HL-60 (cell line): Measurements from ENCODE around the gene RBBP8NL.
"Not testable (repeated sequence)": the region's sequence is repeated elsewhere in the genome, so short reads cannot be mapped to it uniquely, and the experiment has no call there.

Experiments
- DNase-seq, 2 experiments: peaks; one replicate each; pipeline ENCODE4 v3.0.0-alpha.2; 2010 to 2020; ENCODE audit warnings: low read depth in 1 of 2, low spot score in 1 of 2
- H3K27ac ChIP-seq: fragments of 250-450 bp; sonication (Bioruptor Pico); replicated peaks from 2 replicates; pipeline ENCODE4 v1.5.1; 2020; ENCODE audit warnings: mild to moderate bottlenecking, moderate library complexity
- H3K27me3 ChIP-seq: fragments of 250-450 bp; sonication (Bioruptor Pico); 2 replicates; pipeline ENCODE4 v1.5.1; 2021; ENCODE audit warnings: mild to moderate bottlenecking, moderate library complexity; ENCODE audit not compliant: insufficient read depth, poor library complexity, severe bottlenecking
- H3K4me3 ChIP-seq: replicated peaks from 2 replicates; pipeline ENCODE4 v1.5.1; 2011; ENCODE audit warnings: mild to moderate bottlenecking, control low read depth, low read length; ENCODE audit not compliant: insufficient read depth
- GABPA ChIP-seq: IDR thresholded peaks from 2 replicates; pipeline ENCODE4 v1.6.1; 2012; ENCODE audit warnings: low read depth
- POLR2AphosphoS5 ChIP-seq: IDR thresholded peaks from 2 replicates; pipeline ENCODE4 v1.6.1; 2012; ENCODE audit warnings: low read depth
- SPI1 ChIP-seq: IDR thresholded peaks from 2 replicates; pipeline ENCODE4 v1.6.1; 2012; ENCODE audit warnings: low read depth, mild to moderate bottlenecking, borderline replicate concordance
- TF ChIP-seq, protein P1 (sequence below): IDR thresholded peaks from 2 replicates; pipeline ENCODE4 v1.6.1; 2012; ENCODE audit warnings: low read depth; ENCODE audit not compliant: insufficient replicate concordance
- TF ChIP-seq, protein P2 (sequence below): IDR thresholded peaks from one replicate; pipeline ENCODE4 v1.5.1; 2011; ENCODE audit warnings: low read length, control low read depth, inconsistent platforms; ENCODE audit not compliant: insufficient read depth

The RBBP8NL gene

DNA sequence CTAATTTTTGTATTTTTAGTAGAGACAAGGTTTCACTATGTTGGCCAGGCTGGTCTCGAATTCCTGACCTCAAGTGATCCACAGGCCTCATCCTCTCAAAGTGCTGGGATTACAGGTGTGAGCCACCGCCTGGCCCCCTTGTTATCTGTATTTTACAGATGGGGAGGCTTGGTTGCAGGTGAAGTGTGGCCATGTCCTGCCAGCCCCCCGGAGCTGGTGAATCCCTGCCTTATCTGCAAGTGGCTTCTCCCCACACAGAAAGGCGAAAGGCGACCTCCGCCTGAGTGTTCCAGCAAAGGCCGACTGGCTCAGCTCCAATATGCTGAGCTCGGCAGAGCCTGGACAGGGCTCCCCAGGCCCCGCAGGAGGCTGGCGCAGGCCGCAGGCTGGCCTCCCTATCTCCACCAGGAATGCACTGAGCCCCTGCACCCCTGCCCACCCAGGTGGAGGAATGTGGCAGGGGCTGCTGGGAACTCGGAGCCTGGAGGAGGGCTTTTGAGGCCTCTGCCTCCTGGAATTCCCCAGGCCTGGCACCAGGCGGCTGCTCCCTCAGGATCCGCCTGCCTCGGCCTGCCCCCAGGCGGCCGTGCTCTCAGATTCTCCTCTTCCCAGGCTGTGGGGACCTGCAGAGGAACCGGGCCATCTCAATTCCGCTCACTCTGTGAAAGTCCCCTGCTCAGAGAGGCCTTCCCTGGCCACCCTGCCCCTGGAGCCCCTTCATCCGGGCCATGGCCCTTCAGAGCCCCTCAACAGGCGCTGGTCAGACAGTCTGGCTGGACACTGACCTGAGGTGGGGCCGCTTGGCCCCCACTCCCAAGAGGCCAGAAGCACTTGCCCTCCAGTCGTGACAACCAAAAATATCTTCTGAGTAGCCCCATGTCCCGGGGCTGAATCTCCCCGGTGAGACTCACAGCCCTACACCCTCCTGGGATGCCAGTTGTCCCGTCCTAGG is 51.0 kb downstream of the RBBP8NL start:
- TF ChIP-seq, protein P1, sequence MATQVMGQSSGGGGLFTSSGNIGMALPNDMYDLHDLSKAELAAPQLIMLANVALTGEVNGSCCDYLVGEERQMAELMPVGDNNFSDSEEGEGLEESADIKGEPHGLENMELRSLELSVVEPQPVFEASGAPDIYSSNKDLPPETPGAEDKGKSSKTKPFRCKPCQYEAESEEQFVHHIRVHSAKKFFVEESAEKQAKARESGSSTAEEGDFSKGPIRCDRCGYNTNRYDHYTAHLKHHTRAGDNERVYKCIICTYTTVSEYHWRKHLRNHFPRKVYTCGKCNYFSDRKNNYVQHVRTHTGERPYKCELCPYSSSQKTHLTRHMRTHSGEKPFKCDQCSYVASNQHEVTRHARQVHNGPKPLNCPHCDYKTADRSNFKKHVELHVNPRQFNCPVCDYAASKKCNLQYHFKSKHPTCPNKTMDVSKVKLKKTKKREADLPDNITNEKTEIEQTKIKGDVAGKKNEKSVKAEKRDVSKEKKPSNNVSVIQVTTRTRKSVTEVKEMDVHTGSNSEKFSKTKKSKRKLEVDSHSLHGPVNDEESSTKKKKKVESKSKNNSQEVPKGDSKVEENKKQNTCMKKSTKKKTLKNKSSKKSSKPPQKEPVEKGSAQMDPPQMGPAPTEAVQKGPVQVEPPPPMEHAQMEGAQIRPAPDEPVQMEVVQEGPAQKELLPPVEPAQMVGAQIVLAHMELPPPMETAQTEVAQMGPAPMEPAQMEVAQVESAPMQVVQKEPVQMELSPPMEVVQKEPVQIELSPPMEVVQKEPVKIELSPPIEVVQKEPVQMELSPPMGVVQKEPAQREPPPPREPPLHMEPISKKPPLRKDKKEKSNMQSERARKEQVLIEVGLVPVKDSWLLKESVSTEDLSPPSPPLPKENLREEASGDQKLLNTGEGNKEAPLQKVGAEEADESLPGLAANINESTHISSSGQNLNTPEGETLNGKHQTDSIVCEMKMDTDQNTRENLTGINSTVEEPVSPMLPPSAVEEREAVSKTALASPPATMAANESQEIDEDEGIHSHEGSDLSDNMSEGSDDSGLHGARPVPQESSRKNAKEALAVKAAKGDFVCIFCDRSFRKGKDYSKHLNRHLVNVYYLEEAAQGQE = no peak
- no peak for TF ChIP-seq POLR2AphosphoS5
- no peak for TF ChIP-seq SPI1
- TF ChIP-seq, protein P2, sequence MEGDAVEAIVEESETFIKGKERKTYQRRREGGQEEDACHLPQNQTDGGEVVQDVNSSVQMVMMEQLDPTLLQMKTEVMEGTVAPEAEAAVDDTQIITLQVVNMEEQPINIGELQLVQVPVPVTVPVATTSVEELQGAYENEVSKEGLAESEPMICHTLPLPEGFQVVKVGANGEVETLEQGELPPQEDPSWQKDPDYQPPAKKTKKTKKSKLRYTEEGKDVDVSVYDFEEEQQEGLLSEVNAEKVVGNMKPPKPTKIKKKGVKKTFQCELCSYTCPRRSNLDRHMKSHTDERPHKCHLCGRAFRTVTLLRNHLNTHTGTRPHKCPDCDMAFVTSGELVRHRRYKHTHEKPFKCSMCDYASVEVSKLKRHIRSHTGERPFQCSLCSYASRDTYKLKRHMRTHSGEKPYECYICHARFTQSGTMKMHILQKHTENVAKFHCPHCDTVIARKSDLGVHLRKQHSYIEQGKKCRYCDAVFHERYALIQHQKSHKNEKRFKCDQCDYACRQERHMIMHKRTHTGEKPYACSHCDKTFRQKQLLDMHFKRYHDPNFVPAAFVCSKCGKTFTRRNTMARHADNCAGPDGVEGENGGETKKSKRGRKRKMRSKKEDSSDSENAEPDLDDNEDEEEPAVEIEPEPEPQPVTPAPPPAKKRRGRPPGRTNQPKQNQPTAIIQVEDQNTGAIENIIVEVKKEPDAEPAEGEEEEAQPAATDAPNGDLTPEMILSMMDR = no peak
- no peak for TF ChIP-seq GABPA
- Histone ChIP-seq H3K4me3 (no peak overlapping the region), H3K27ac (no peak overlapping the region), H3K27me3 (no peaks in the 10 kb centered on the region)
- no peak for DNase-seq

- H3K4me3 ChIP-seq = no peak overlapping the region
- TF ChIP-seq, protein P1 = no peak
- TF ChIP-seq SPI1 = no peak
- TF ChIP-seq GABPA = no peak
- no peak for TF ChIP-seq POLR2AphosphoS5
- TF ChIP-seq, protein P2 = no peak
- no peak overlapping the region for H3K27ac ChIP-seq
- no peaks in the 10 kb centered on the region for H3K27me3 ChIP-seq
- DNase-seq = no peak
Observed at GRCh38 chr20:62374331-62375152, 52.8 kb downstream of the RBBP8NL start.

GRCh38 chr20:62373631-62374179 is 53.6 kb downstream of the RBBP8NL start:
- DNase-seq, H3K27me3 ChIP-seq, H3K27ac ChIP-seq, H3K4me3 ChIP-seq: not testable (repeated sequence)
